GM12892 (cell line): ENCODE measurements around the gene CAPG.

Experiments
- POLR2A ChIP-seq: IDR thresholded peaks from 2 replicates; pipeline ENCODE4 v1.6.1; 2011; ENCODE audit warnings: low read depth, low read length, control low read depth
- POLR2AphosphoS5 ChIP-seq: IDR thresholded peaks from 2 replicates; pipeline ENCODE4 v1.6.1; 2011; ENCODE audit warnings: low read depth, low read length, control low read depth

DNA sequence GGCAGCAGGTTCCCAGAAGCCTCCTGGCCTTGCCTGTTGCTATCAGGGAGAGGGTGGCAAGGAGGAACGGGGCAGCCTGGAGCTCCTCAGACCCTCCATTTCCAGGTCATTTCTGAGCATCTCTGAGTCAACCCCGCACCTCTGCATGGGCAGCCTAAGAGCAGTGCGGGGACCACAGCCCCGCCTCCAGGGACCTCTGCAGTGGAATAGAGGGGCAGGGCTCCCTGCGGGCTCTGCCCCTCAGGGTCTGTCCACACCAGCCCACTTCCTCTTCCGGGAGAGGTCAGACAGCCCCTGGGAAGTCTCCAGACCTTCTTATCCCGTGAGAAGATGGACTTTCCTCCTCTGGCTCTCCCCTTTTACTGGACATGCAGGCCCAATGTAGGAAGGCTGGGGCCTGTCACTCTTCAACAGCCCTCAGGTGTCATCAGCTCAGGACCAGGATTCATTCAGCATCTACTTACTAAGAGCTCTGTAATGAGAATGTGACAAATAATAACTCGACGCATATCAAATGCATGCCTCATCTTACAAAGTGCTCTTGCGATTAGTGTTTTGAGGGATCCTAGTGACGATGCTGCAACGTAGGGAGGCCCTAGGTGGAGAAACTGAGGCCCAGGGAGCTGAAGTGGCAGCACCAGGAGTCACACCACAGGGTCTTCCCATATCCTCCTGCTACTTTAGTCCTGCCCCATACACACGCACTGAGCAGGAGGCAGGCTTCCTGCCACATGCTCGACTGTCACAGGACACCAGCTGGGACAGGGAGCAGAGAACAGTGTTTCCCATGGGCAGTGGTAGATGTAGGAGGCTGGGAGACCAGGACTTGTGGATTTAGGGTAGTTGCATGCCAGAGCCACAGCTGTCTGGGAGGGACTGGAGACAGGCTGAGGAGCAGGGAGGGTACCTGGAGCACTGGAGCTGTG, 36.4 kb upstream of the CAPG start:
- TF ChIP-seq POLR2A (no peak), POLR2AphosphoS5 (no peak)
